Stimulated activated CD4-positive, alpha-beta T cell treated with anti-CD3 and anti-CD28 coated beads, Interleukin-4, amount 100 ng/mL, for 48 hours (primary cell): ENCODE results near the gene AKAP13.

Source experiments
- DNase-seq, 2 donors: peaks; one replicate each; pipeline ENCODE4 v3.0.0-alpha.2; 2020; ENCODE audit warnings: low read depth in 2 of 2

AKAP13 gene

GRCh38 chr15:85727068-85727467 lies 346.7 kb downstream of the AKAP13 start:
- DNase-seq, result no peak

GRCh38 chr15:85730001-85730820 lies 349.8 kb downstream of the AKAP13 start:
- DNase-seq, result peak in 1 of 2 donors; percentile 37

GRCh38 chr15:85733416-85733815 lies 353.0 kb downstream of the AKAP13 start:
- DNase-seq, result no peak

GRCh38 chr15:85737061-85737460 lies 356.7 kb downstream of the AKAP13 start:
- no peak for DNase-seq

GRCh38 chr15:85741021-85741421 lies 360.6 kb downstream of the AKAP13 start:
- DNase-seq, result no peak

GRCh38 chr15:85741662-85742061 lies 361.3 kb downstream of the AKAP13 start:
- no peak for DNase-seq

GRCh38 chr15:85742186-85742821 lies 361.9 kb downstream of the AKAP13 start:
- DNase-seq, result no peak

- DNase-seq, result no peak
Observed at GRCh38 chr15:85743392-85744055, 363.1 kb downstream of the AKAP13 start.

- no peak for DNase-seq
Observed at GRCh38 chr15:85744579-85744978, 364.2 kb downstream of the AKAP13 start.

GRCh38 chr15:85745023-85745422 lies 364.6 kb downstream of the AKAP13 start:
- no peak for DNase-seq

- DNase-seq, result no peak
Observed at GRCh38 chr15:85745525-85746150, 365.2 kb downstream of the AKAP13 start.

- DNase-seq, result no peak
Observed at GRCh38 chr15:85746641-85747040, 366.2 kb downstream of the AKAP13 start.

GRCh38 chr15:85748176-85748575 lies 367.8 kb downstream of the AKAP13 start:
- no peak for DNase-seq

GRCh38 chr15:85748729-85749128 lies 368.3 kb downstream of the AKAP13 start:
- DNase-seq, result no peak

GRCh38 chr15:85749261-85750151 lies 369.1 kb downstream of the AKAP13 start:
- DNase-seq, result no peak

- DNase-seq, result no peak
Observed at GRCh38 chr15:85750319-85751290, 370.2 kb downstream of the AKAP13 start.

- DNase-seq, result no peak
Observed at GRCh38 chr15:85751291-85752123, 371.1 kb downstream of the AKAP13 start.

GRCh38 chr15:85752124-85752475 lies 371.7 kb downstream of the AKAP13 start:
- DNase-seq, result no peak

GRCh38 chr15:85752491-85752961 lies 372.1 kb downstream of the AKAP13 start:
- no peak for DNase-seq
